Endothelial cell of umbilical vein (primary cell): Measurements from ENCODE around the gene PPFIA1. TPM values are rescaled to one million over a fixed set of nuclear protein-coding genes. Genes with fewer than 3 reads are reported as not detected.

Experiments used
- BruUV-seq: library from RNA; stranded (reverse); fragments of 400-500 nt; replicated peaks from 2 replicates; lab custom pipeline; 2021; lab: Mats Ljungman, UMichigan
- CTCF ChIA-PET: fragments of 300-600, 350-600 bp; sonication (Branson Sonifier 250); formaldehyde crosslinking; loops from one replicate; lab custom pipeline; 2021; ENCODE audit warnings: antibody characterized with exemption, inconsistent platforms; lab: Charles Lee
- POLR2A ChIA-PET: fragments of 300-600, 350-600 bp; sonication (Branson Sonifier 250); formaldehyde crosslinking; loops from one replicate; lab custom pipeline; 2021; ENCODE audit warnings: antibody characterized with exemption, inconsistent platforms; lab: Charles Lee
- DNase-seq: peaks from one replicate; pipeline ENCODE4 v3.0.0-alpha.2; 2011; ENCODE audit warnings: low read depth, low spot score
- FAIRE-seq: peaks from 2 replicates; lab custom pipeline; 2011; peaks lifted over from hg19 to GRCh38; lab: Jason Lieb, UNC
- H2AFZ ChIP-seq: 2 replicates; pipeline ENCODE4 v1.6.0; 2012; ENCODE audit warnings: low read depth, low read length, control low read depth, inconsistent platforms
- H3K27ac ChIP-seq: 2 replicates; pipeline ENCODE4 v1.5.1; 2011; ENCODE audit warnings: low read depth, mild to moderate bottlenecking, control low read depth, low read length, moderate library complexity; ENCODE audit not compliant: insufficient read depth
- H3K27me3 ChIP-seq, 2 experiments: 2 replicates each; pipeline versions ENCODE4 v1.6.0 to v1.6.1; 2011; ENCODE audit warnings: low read length in 2 of 2, mixed read lengths in 1 of 2; ENCODE audit not compliant: control insufficient read depth in 2 of 2, insufficient read depth in 2 of 2
- H3K36me3 ChIP-seq, 2 experiments: 2 replicates in 1 of 2; 3 replicates in 1 of 2; pipeline ENCODE4 v1.5.1; 2011; ENCODE audit warnings: low read length in 2 of 2, mild to moderate bottlenecking in 1 of 2, moderate library complexity in 1 of 2; ENCODE audit not compliant: control insufficient read depth in 2 of 2, insufficient read depth in 2 of 2; ENCODE audit errors: extremely low read depth in 1 of 2
- H3K4me1 ChIP-seq: 3 replicates; pipeline ENCODE4 v1.5.1; 2011; ENCODE audit warnings: mild to moderate bottlenecking, low read length; ENCODE audit not compliant: control insufficient read depth, insufficient read depth; ENCODE audit errors: extremely low read depth
- H3K4me2 ChIP-seq: 2 replicates; pipeline ENCODE4 v1.6.1; 2011; ENCODE audit warnings: low read length, control low read depth, mixed read lengths; ENCODE audit not compliant: insufficient read depth
- H3K4me3 ChIP-seq, 3 experiments: fragments of 200-600 bp in 1 of 3; sonication (generic), shearing (Covaris generic) in 1 of 3; replicated peaks in 1 of 3; 2 replicates each; pipeline ENCODE4 v1.5.1; 2011 to 2016; ENCODE audit warnings: control low read depth in 3 of 3, low read length in 3 of 3, mild to moderate bottlenecking in 2 of 3, inconsistent platforms in 1 of 3, low read depth in 1 of 3, moderate library complexity in 1 of 3; ENCODE audit not compliant: insufficient read depth in 1 of 3
- H3K79me2 ChIP-seq: 2 replicates; pipeline ENCODE4 v1.6.0; 2012; ENCODE audit warnings: low read length, inconsistent platforms; ENCODE audit not compliant: control insufficient read depth, insufficient read depth
- H3K9ac ChIP-seq: replicated peaks from 2 replicates; pipeline ENCODE3; 2011; ENCODE audit warnings: low read length, control low read depth; ENCODE audit not compliant: insufficient read depth; ENCODE audit errors: extremely low read depth
- H3K9me1 ChIP-seq: replicated peaks from 3 replicates; pipeline ENCODE4 v1.6.0; 2011; ENCODE audit warnings: mild to moderate bottlenecking, low read length; ENCODE audit not compliant: control insufficient read depth, insufficient read depth; ENCODE audit errors: extremely low read depth
- H3K9me3 ChIP-seq: replicated peaks from 2 replicates; pipeline ENCODE4 v1.5.1; 2012; ENCODE audit warnings: low read length, inconsistent platforms; ENCODE audit not compliant: control insufficient read depth, insufficient read depth
- H4K20me1 ChIP-seq: replicated peaks from 2 replicates; pipeline ENCODE3; 2011; ENCODE audit warnings: mild to moderate bottlenecking, low read length; ENCODE audit not compliant: control insufficient read depth, insufficient read depth; ENCODE audit errors: extremely low read depth
- EZH2 ChIP-seq: IDR thresholded peaks from 2 replicates; pipeline ENCODE4 v1.6.1; 2012; ENCODE audit warnings: borderline replicate concordance, low read depth, mild to moderate bottlenecking, moderate library complexity, low read length, inconsistent platforms; ENCODE audit not compliant: severe bottlenecking
- FOS ChIP-seq: IDR thresholded peaks from 2 replicates; pipeline ENCODE4 v1.6.1; 2011; ENCODE audit warnings: mild to moderate bottlenecking, low read length, moderate library complexity, borderline replicate concordance; ENCODE audit not compliant: insufficient read depth
- GATA2 ChIP-seq: IDR thresholded peaks from 2 replicates; pipeline ENCODE4 v1.7.0; 2011; ENCODE audit warnings: low read depth, mild to moderate bottlenecking, moderate library complexity, mixed read lengths, low read length; ENCODE audit not compliant: insufficient read length, insufficient read depth
- JUN ChIP-seq: IDR thresholded peaks from 2 replicates; pipeline ENCODE4 v1.6.1; 2011; ENCODE audit warnings: borderline replicate concordance, low read depth; ENCODE audit not compliant: insufficient read length, insufficient read depth
- MYC ChIP-seq: IDR thresholded peaks from one replicate; pipeline ENCODE4 v1.6.1; 2011; ENCODE audit warnings: mild to moderate bottlenecking, low read depth, low read length
- POLR2A ChIP-seq: IDR thresholded peaks from 2 replicates; pipeline ENCODE4 v1.6.1; 2012; ENCODE audit warnings: low read depth, mild to moderate bottlenecking, control low read depth, low read length
- POLR2AphosphoS5 ChIP-seq: IDR thresholded peaks from 2 replicates; pipeline ENCODE4 v1.6.1; 2012; ENCODE audit warnings: low read depth, mild to moderate bottlenecking, control low read depth, low read length, moderate library complexity; ENCODE audit not compliant: insufficient read depth
- dilution Hi-C: fragments of 300-500 bp; cut with MboI; formaldehyde crosslinking; loops from one replicate; pipeline ENCODE4 v1.15.0; 2019; ENCODE audit warnings: low sequenced_read_pairs; ENCODE audit not compliant: extremely low pct_ligation_motif_present
- intact Hi-C: fragments of 100-400 bp; cut with micrococcal nuclease; formaldehyde crosslinking; loops from one replicate; pipeline ENCODE4 v1.10.0; 2022
- polyA plus RNA-seq, 4 experiments: library from polyadenylated mRNA; depleted of rRNA in 3 of 4; stranded (reverse) in 3 of 4; unstranded in 1 of 4; fragments of >200 nt; gene quantifications; 2 replicates each; pipeline versions ENCODE4 v1.2.1 to v1.2.3, GENCODE V29; 2011 to 2012; ENCODE audit warnings: missing spikeins in 1 of 4
- total RNA-seq: library from RNA; stranded (reverse); gene quantifications from 2 replicates; pipeline ENCODE4 v1.2.3, GENCODE V29; 2021
- TF ChIP-seq, protein P1 (sequence below): IDR thresholded peaks from 2 replicates; pipeline ENCODE4 v1.6.1; 2011; ENCODE audit not compliant: insufficient read depth, insufficient read length
- TF ChIP-seq, protein P2 (sequence below), 2 donors: IDR thresholded peaks; 1 replicate in 1 of 2; 2 replicates in 1 of 2; pipeline ENCODE4 v1.5.1; 2011; ENCODE audit warnings: low read length in 2 of 2, mild to moderate bottlenecking in 2 of 2, moderate library complexity in 2 of 2, control low read depth in 1 of 2, inconsistent platforms in 1 of 2, low read depth in 1 of 2; ENCODE audit not compliant: insufficient read depth in 1 of 2; ENCODE audit errors: extremely low read depth in 1 of 2

PPFIA1 gene
- total and polyA plus RNA-seq, 2 donors (not counting 3 experiments of a cell fraction or from before 2014, with no cell fraction given), result 44.3 to 60.9 TPM

- Histone ChIP-seq H2AFZ (no peak overlapping the region), H3K4me3 (no peak overlapping the region), H3K36me3 (peaks cover 14 to 71% of the 10 kb centered on the region in 2 experiments), H3K27me3 (no peaks in the 10 kb centered on the region), H3K4me1 (no peaks in the 10 kb centered on the region), H3K4me2 (no peak overlapping the region), H4K20me1 (no peaks in the 10 kb centered on the region), H3K9me3 (no peaks in the 10 kb centered on the region), H3K79me2 (peaks cover under 1% of the 10 kb centered on the region), H3K9me1 (no peaks in the 10 kb centered on the region), H3K27ac (no peak overlapping the region), H3K9ac (no peak overlapping the region)
- TF ChIP-seq JUN (no peak), POLR2A (no peak), EZH2 (no peak)
- intact Hi-C loops (no loop called here), dilution Hi-C loops (no loop called here)
- POLR2A ChIA-PET, result no interaction called here
- CTCF ChIA-PET, result no interaction called here
- BruUV-seq, result no TSS peak
- DNase-seq (no peak), FAIRE-seq (no peak)
Observed at GRCh38 chr11:70429428-70429705, 158.9 kb downstream of the PPFIA1 start.

GRCh38 chr11:70429724-70430521 lies 159.4 kb downstream of the PPFIA1 start:
- H3K36me3 ChIP-seq, result peaks cover 11 to 71% of the 10 kb centered on the region in 2 experiments
- DNase-seq (no peak), FAIRE-seq (no peak)
- ChIA-PET POLR2A (no interaction called here), CTCF (no interaction called here)
- intact Hi-C loops, result no loop called here
- no peak for TF ChIP-seq POLR2A
- no peak for TF ChIP-seq POLR2AphosphoS5
- no peak for TF ChIP-seq MYC
- TF ChIP-seq, protein P1, sequence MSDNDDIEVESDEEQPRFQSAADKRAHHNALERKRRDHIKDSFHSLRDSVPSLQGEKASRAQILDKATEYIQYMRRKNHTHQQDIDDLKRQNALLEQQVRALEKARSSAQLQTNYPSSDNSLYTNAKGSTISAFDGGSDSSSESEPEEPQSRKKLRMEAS, result no peak
- no peak for TF ChIP-seq GATA2
- TF ChIP-seq JUN, result no peak
- no peak for TF ChIP-seq EZH2
- no peak for TF ChIP-seq FOS
- TF ChIP-seq, protein P2, sequence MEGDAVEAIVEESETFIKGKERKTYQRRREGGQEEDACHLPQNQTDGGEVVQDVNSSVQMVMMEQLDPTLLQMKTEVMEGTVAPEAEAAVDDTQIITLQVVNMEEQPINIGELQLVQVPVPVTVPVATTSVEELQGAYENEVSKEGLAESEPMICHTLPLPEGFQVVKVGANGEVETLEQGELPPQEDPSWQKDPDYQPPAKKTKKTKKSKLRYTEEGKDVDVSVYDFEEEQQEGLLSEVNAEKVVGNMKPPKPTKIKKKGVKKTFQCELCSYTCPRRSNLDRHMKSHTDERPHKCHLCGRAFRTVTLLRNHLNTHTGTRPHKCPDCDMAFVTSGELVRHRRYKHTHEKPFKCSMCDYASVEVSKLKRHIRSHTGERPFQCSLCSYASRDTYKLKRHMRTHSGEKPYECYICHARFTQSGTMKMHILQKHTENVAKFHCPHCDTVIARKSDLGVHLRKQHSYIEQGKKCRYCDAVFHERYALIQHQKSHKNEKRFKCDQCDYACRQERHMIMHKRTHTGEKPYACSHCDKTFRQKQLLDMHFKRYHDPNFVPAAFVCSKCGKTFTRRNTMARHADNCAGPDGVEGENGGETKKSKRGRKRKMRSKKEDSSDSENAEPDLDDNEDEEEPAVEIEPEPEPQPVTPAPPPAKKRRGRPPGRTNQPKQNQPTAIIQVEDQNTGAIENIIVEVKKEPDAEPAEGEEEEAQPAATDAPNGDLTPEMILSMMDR (IDR thresholded peaks at IDR 0.05; ENCODE audit: extremely low read depth in 1 of 2, insufficient read depth in 1 of 2, low read depth in 1 of 2, low read length in 2 of 2), result no peak
- no TSS peak for BruUV-seq
- no peak overlapping the region for H3K27ac ChIP-seq
- H3K9me1 ChIP-seq, result no peaks in the 10 kb centered on the region
- no peaks in the 10 kb centered on the region for H3K4me1 ChIP-seq
- H3K9ac ChIP-seq, result no peak overlapping the region
- H3K4me2 ChIP-seq, result no peak overlapping the region
- H4K20me1 ChIP-seq, result no peaks in the 10 kb centered on the region
- H3K4me3 ChIP-seq, result no peak overlapping the region
- no peaks in the 10 kb centered on the region for H3K79me2 ChIP-seq
- H2AFZ ChIP-seq, result no peak overlapping the region
- no peaks in the 10 kb centered on the region for H3K27me3 ChIP-seq
- dilution Hi-C loops, result no loop called here
- no peaks in the 10 kb centered on the region for H3K9me3 ChIP-seq
